Measurements from ENCODE around the gene TH.

Gene TH

DNA sequence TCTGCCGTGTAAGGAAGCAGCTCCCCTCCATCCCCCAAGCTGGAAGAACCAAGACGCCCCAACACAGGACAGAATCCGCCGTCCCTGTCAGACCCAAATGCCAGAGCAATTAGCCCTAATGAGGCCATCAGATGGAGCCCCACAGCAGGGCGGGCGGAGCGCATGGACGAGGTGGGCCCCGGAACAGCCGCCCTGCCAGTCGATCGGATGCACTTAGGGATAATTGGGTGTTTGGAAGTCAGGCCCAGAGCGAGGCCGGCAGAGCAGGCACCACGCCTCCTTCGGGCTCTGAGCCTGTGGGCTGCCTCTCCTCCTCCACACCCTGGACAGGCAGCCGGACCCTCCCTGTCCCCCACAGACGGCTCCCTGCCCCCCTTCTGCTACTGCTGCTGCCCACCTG lies 5.5 kb upstream of the TH start:
- no peak for DNase-seq

DNA sequence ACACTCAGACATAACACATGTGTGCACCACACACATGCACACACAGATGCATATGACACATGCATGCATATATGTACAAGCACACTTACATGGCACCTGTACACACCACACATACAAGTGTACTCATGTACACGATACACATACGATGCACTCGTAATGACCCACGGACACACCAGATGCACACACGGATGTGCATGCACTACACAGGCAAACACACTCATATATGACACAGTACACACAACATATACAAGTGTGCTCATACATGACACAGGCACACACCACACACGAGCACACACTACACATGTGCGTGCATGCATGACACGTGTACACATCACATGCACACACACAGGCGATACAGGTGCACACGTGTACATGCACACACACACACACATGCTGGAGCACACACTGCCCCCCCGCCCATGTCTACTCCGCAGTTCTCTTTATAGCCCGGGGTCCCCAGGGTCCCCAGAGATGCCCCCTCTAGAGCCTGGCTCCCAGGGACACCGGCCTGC lies 4.8 kb upstream of the TH start:
- no peak for DNase-seq

DNA sequence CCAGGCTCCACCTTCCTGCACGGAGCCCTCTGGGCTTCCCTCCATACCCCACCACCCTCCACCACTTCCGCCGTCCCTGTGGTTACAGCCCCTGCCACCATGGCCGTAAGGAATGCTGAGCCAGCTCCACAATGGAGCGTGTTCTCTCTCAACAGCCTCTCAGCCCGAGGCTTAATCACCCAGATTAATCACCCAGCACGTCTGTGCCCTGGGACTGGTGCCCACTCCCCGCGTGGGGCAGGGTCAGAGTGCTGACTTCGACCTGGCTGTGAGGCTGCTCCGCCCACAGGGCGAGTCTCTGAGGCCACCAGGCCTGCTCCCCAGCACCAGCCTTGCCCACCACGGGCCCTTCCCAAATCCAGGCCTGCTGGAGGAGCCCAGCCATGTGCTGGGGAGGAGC lies 4.0 kb upstream of the TH start:
- no peak for DNase-seq

DNA sequence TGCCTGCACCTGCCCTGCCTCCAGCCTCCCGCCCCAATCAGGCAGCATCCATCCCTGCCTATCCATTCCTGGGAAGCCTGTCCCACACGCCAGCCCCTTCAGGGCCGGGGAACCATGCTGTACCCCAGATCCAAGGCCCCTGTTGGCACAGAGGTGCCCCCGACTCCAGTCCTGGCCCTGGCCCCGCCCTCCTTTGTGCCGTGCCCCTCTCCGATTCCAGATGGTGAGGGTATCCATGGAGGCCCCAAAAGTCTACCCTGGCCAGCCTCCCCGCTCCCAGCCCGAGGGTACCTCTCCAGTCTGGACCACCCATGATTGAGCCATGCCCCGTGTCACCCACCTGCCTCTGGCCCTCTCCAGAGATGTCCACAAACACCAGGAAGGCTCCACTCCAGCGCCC lies 2.7 kb upstream of the TH start:
- no peak for DNase-seq

DNA sequence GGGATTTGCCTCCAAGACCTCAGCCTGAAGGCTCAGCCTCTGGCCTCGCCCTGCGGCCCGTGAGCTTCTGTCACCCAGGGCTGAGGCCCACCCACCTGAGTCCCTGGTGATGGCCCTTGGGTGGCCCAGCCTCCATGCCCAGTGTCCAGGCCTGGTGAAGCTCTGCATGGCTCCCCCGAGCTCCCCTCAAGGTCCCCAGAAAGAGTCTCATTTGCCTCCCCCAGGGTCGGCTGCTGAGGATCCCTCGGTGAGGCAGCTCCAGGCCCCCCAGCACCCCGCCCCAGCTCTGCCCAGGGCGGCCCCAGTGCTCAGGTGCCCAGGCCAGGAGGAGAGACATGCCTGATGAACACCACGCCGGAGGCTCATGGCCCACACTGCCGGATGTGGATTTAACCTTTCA lies 2.1 kb upstream of the TH start:
- no peak for DNase-seq

DNA sequence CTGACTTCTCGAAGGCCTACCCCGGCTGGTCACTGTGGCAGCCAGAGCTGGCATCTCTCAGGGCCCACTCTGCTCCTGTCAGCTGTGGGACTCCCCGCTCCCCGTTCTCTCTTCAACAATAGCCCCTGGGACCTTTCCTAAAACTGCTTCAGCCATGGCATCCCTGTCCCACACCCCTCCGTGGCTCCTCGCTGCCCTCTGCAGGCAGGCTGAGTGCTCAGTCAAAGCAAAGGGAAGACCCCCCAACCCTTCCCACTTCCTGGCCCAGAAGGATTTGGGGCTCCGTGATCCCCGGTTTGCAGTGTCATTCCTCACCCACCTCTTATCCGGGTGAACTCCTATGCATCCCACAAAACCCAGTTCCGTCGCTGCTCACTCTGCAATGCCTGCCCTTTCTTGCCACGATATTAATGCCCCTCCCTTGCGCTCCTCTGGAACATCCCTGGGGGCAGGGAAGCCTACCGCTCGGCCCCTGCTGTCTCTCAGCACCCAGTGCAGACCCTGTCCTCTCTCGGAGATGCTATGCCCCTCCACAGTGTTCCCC lies 1.6 kb upstream of the TH start:
- no peak for DNase-seq

DNA sequence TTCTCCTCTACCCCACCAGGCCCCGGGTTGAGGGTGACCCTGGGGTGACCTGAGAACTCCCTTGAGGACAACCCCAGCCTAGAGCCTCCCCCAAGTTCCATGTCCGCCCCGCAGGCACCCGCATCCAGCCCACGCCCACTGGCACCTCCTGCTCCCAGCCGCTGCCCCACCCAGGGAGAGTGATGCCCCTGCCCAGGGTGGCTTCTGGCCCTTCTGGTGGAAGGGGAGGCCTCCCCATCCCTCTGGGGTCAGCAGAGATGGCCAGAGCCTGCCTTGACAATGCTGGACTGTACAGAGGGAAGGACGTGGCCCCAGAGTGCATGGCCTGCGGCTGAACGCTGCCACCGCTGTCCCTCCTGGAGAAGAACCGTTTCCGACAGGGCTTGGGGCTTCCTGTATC lies 1.1 kb upstream of the TH start:
- no peak for DNase-seq

DNA sequence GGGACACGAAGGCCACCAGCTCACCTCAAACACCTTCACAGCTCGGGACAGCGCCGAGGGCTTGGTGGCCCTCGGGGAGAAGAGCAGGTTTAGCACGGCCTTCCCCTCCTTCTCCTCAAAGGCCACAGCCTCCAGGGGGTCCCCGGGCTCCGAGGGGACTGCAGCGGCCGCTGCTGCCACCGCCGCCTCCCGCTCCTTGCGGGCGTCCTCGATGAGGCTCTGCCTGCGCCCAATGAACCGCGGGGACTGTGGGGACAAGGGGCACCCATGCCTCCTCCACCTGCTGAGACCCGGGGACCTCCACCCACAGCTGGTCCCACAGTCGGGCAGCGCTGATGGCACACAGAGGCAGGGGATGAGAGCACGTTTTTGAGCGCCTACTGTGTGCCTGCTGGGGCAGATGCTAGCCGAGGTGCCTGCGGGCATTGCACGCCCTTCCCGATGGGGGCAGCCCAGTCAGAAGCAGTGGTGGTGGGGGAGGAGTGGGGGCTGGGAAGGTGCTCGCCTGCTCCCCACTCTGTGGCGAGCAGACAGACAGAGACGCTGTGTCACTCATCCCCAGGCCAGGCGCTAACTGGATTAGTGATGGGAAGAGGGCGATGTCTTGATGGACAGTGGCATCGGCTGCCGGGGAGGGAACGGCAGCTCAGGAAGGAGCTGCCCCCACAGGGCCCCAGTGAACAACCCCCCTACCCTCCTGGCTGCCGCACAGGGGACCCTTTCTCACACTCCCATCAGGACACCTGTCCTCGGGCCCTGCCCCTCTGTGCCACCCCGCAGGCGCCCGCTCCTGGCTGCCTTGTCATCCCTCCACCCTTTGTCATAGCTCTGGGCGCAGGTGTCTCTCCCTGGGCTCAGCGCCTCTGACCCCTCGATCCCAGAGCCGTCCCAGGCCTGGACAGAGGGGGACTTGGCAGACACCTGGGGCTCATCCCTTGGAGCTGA lies 1.7 kb downstream of the TH start:
- DNase-seq, result no peak

DNA sequence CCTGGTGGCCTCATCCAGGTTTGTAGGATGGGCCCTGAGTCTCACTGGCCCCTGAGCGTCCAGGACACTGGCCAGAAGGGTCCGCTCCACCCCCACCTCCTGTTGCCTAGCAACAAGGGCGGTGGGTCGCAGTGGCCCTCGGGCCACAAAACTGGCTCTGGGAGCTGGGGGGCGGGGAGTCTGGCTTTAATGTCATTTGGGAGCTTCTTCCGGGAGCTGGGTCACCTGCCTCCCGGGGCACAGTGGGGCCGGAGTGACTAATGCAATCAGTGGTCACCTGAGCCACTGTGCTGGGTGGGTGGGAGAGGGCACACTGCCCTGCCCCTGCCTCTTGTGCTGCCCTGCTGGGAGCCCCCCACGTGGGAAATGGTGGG lies 2.6 kb downstream of the TH start:
- no peak for DNase-seq

DNA sequence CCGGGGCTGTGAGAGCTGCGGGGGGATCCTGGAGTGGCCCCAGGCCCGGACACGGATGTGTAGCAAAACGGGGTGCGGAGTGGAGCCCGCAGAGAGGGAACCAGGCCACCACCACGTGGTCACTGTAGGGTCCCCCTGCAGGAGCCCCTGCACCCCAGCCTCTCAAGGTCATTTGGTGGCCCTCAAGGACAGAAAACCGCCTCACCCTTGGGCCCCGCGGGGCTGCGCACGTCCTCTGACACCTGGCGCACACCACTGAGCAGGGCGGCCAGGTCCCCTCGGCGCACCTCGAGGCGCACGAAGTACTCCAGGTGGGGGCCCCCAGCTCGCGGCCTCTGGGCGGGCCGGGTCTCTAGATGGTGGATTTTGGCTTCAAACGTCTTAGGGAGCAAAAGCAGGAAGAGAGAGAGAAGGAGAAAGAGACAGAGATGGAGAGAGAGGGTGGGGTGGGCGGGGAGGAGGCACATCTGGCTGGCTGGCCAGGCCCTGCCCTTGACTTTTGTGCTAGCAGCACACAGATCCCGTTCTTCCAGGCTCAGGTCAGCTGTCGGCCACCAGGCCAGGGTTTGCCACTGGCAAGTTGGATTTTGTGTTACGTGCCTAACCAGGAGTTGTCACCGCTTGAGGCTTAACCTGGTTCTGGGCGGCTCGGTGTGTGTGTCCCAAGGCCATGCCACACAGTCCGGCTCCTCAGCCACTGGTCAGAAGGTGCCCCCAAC lies 3.2 kb downstream of the TH start:
- no peak for DNase-seq

DNA sequence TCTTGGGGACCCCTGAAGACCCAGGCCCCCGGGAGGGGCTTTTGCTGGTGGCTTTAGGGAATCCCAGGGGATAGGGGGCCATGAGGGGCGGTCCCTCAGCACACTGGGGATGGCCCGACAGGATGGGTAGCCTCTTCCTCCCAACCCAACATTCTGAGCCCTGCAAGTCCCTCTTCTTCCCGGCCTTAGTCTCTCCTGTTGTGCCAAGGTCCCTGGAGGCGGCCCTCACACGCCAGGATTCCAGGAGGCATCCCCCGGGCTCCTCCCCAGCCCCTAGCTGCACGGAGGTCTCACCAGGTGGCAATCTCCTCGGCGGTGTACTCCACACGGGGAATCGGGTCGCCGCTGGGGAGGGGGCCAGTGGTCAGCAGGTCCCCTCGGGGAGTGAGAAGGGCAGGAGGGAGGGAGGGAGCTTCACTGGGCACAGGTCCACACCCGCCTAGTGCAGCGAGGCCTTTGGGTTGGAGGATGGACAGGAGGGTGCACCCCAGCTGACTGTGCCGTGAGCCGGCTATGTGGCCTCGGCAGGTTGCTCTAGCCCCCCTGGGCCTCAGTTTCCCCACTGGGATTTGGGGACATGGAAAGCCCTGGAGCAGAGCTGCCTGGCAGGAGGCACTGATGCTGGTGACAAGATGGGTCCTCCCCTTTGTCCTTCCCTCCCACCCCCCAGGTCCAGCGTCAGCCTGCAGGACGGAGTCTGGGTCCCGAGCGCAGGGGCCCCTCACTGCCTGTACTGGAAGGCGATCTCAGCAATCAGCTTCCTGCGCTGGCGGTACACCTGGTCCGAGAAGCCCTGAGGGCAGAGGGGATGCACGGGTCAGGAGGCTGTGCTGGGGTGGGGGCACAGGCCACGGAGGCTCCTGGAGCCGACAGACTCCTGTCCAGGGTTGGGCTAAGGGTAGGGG lies 4.2 kb downstream of the TH start:
- DNase-seq, result no peak

DNA sequence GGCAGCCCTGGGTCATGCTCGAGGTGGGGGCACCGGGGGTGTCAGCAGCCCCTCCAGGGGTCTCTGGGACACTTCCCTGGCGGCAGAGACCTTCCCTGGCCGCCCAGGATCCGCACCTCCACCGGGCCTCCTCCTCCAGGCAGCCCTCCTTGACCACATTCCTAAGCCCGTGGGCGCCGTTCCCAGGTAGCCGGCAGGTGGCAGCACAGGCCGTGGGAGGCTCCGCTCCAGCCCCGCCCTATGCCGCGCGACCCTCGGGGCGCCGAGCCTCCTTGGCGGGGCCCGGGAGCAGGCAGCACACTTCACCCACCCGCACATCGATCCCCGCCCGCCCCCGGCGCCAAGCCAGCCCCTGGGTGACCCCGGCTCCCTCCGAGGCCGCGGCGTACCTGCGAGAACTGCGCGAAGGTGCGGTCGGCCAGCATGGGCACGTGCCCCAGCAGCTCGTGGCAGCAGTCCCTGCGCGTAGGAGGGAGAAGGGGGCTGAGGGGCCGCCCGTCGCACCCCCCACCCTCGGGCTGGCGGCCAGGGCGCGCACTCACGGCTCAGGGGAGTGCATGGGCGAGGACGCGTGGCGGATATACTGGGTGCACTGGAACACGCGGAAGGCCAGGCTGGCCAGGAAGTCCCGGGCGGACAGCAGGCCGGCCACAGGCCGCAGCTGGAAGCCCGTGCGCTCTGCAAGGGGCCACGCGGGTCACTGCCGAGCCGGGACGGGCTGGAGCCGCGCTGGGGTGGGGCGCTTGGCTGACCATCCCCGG lies 5.3 kb downstream of the TH start:
- peak; percentile 42 for DNase-seq

DNA sequence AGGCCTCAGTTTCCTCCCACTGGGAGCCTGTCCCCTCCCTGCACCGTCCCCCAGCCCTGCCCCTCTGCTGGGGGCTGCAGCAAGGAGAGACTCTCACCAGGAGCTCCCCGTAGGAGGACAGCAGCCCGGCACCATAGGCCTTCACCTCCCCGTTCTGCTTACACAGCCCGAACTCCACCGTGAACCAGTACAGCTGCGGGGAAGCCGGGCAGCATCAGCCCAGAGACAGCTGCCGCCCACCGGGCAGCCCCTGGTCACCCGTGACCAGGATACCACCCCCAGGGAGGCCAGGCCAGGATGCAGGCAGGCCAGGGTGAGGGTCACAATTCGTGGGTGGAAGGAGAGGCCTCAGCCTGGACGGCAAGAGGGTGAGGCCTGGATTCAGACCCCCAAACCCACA lies 6.0 kb downstream of the TH start:
- no peak for DNase-seq

DNA sequence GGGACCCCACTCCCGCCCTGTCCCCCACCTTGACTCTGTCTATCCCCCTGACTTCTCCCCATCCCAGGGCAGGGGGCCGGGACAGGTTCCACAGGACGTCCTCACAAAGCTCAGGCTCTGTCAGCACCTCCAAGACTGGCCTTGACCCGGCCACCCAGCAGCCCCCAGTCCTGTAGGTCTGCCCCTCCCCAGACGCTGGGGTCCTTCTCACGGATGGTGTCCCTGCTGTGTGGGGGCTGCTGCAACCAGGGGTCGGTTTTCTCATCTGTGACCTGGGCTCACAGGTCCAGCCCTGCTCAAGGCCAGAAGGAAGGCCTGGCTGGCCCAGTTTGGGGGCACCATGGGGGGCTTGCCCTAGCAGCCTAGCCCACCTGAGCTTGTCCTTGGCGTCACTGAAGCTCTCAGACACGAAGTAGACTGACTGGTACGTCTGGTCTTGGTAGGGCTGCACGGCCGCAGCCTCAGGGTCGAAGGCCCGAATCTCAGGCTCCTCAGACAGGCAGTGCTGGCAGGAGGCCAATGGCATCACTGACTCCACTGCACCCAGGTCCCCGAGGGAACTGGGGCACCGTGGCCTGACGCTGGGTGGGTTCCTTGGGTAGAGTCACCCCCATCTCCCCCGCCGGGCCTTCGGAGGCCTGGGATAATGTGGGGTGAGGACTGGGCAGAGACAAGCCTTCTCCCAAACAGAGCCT lies 6.6 kb downstream of the TH start:
- DNase-seq, result no peak

DNA sequence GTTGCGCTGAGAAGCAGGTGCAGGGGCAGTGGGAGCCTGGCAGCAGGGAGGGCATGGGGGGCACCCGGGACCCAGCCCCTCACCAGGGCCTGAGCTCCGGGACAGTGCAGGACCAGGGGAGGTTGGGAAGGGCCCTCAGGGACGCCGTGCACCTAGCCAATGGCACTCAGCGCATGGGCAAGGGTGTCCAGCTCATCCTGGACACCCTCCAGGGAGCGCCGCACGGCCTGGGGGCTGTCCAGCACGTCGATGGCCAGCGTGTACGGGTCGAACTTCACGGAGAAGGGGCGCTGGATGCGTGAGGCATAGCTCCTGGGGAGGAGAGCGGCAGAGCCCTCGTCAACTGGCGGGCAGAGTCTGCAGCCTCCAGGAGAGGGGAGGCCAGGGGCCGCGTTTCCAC lies 7.5 kb downstream of the TH start:
- DNase-seq, result no peak

DNA sequence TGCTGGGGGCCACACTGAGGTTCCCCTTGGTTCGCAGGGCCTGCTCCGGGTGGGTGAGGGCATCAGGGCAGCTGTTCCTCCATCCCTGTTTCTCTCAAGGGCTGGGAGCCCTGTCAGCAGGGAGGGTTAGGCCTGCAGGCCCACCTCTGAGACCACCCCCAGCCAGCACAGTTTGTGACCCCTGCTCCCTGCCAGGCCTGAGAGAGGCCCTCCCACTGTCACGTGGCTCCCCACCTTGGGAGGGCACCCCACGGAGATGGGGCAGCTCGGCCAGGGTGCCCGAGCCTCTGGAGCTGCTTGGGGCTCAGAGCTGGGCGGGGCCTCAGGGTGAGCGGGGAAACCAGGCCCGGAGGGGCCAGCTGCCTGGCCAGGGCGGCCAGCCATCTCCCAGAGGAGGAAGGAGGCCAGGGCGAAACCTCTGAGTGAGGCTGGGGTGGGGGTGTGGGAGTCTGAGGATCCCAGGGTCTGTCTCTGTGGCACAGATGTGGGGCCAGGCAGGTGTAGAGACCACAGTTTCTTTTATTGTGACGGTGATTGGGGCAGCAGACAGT lies 8.1 kb downstream of the TH start:
- no peak for DNase-seq

DNA sequence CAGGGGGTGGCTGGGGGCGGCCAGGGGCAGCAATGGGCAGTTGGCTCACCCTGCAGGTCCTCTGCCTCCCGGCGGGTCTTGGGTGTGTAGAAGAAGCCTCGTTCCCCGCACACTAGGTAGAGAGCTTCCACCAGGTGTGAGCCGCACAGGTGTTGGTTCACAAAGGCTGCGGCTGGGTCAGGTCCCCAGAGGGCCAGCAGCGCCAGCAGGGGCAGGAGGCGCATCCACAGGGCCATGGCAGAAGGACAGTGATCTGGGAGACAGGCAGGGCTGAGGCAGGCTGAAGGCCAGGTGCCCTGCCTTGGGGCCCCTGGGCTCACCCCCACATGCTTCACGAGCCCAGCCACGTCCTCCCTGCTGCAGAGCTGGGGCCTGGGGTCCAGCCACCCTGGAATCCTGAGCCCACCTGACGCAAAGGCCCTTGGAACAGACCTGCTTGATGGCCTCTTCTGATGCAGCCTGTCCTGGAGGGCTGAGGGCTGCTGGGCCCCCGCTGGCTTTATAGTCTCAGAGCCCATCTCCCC lies 10.8 kb downstream of the TH start, which contains the start of gene INS:
TSS of gene INS (minus strand) at position 474 of the 524 bp plus-strand sequence. CDS start at position 236, 238 bp downstream.
- no peak for DNase-seq

DNA sequence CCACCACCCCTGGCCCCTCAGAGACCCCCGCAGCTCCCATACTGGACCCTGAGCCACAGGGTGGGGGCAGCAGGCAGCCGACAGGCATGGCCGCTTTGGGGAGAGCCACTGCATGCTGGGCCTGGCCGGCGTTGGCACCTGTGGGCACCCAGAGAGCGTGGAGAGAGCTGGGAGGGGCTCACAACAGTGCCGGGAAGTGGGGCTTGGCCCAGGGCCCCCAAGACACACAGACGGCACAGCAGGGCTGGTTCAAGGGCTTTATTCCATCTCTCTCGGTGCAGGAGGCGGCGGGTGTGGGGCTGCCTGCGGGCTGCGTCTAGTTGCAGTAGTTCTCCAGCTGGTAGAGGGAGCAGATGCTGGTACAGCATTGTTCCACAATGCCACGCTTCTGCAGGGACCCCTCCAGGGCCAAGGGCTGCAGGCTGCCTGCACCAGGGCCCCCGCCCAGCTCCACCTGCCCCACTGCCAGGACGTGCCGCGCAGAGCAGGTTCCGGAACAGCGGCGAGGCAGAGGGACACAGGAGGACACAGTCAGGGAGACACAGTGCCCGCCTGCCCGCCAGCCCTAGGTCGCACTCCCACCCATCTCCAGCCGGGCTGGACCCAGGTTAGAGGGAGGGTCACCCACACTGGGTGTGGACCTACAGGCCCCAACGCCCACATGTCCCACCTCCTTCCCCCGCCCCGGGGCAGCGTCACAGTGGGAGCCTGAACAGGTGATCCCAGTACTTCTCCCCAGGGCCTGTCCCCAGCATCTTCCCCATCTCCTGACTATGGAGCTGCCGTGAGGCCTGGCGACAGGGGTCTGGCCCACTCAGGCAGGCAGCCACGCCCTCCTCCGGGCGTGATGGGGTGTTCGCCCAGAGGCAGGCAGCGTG lies 11.8 kb downstream of the TH start:
- no peak for DNase-seq

DNA sequence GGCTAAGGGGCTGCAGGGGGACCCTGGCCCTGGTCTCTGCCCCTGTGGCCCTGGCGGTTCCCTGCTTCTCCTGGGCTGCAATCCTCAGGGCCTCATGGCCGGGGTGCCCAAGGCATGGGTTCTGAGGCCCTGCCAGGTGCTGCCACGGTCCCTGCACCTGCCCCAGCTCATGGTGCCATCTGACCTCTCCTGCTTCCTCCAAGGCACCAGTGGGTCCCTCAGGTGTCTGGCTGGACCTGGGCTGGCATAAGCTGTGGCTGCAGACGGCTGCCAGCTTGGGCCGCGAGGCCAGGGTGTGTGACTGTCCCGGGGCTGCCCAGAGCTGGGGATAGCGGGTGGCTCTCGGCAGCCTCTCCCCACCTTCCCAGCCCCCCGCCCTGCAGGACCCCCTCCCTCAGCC lies 12.6 kb downstream of the TH start:
- no peak for DNase-seq

DNA sequence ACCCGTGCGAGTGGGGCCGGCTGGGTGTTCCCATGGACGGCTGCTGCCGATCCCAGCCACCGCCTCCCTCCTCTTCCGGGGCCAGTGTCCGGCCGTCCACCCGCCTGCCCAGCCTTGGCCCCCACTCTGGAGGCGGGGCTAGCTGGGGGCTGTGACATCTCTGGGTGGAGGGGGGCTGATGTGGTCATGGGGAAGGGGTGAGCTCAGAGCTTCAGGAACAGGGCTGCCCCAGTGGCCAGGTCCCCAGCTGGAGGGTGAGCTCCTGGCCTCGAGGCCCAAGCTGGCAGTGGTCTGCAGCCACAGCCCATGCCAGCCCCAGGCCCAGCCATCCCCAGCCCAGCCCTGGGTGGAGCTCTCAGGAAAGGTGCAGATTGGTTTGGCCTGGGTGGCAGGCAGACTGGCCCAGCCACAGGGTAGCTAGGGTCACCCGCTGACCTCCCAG lies 13.3 kb downstream of the TH start:
- DNase-seq, result no peak

Data from activated CD4-positive, alpha-beta T cell treated with anti-CD3 and anti-CD28 coated beads, Interleukin-2, amount 50 U/mL, for 1 hour (primary cell).